RPMI8226 (cell line): Measurements from ENCODE around the gene DCP1A.
A peak's percentile ranks its signal among the peaks of the same experiment; 100 is the strongest.
"Not testable (repeated sequence)": the region's sequence is repeated elsewhere in the genome, so short reads cannot be mapped to it uniquely, and the experiment has no call there.

Source experiments
- DNase-seq: peaks from one replicate; pipeline ENCODE4 v3.0.0-alpha.2; 2015

The DCP1A gene

GRCh38 chr3:53347261-53348064 is at the start of gene DCP1A:
Gene DCP1A, minus strand, starts transcription at chr3:53347543. Its CDS starts 26 bp downstream, at chr3:53347517.
- peak; percentile 98 for DNase-seq

DNA sequence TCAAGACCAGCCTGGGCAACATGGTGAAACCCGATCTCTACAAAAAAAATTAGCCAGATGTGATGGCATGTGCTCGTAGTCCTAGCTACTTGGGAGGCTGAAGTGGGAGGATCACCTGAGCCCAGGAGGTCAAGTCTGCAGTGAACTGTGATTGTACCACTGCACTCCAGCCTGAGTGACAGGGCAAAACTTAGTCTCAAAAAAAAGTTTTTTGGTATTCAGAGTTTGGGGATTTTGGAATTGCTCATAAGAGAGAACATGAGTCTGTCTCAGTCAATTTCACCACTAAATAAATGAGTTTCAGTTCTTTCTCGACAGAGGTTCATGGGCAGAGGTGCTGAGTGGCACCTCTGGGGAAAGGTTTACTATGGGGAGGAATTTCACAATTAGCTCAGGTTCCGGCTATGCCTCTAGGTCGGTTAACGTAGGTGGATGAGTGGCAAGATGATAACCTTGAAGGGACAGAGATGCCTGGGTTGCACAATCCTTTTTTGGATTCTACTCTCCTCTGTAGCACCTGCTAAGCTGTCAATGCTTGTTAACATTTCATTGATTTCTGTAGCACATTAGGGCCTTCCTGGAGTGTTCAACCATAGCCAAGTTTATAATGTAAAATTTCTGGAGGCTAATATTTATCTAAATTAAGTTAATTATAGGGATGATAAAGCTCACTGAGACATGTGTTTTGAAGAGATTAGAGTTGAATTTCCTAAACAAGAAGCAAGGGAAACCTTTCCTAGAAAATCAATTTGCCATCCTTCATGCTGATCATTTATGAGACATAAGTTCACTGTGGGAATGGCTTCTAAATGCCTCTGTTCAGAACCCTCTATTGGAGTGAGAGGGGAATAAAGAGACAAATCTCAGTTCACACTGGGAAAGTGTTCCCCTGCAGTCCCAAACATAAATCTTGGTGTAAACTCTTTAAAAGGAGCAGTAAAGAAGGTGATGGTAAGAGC is 37.4 kb upstream of the DCP1A start:
- DNase-seq = no peak

DNA sequence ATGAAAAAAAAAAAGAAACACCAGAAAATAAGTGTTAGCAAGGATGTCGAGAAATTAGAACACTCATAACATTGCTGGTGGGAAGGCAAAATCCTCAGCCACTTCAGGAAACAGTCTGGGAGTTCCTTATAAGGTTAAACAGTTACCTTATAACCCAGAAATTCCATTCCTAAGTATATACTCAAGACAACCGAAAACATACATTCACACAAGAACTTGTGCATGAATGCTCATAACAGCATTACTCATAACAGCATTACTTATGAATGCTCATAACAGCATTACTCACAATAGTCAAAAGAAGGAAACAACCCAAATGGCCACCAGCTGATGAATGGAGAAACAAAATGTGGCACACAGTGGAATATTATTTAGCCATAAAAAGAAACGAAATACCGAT is 34.8 kb upstream of the DCP1A start:
- no peak for DNase-seq

DNA sequence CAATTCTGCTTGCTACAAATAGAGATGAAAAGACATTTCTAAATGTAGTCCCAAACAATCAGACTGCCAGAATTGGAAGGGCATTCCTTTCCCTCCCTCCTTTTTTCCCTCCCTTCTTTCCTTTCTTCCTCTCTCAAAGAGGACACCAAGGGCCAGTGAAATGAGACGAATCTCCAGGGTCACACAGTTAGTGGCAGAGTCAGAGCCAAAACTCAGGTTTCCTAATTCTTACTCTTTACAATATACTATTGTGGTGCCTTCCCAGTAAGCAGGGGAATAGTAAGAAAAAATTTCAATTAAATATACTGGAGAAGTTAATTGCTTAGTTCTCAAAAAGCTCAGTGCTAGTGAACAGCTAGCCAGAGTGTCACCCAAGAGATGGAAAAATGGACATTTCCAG is 33.0 kb upstream of the DCP1A start:
- DNase-seq = no peak

GRCh38 chr3:53379898-53380297 is 32.6 kb upstream of the DCP1A start:
- no peak for DNase-seq

DNA sequence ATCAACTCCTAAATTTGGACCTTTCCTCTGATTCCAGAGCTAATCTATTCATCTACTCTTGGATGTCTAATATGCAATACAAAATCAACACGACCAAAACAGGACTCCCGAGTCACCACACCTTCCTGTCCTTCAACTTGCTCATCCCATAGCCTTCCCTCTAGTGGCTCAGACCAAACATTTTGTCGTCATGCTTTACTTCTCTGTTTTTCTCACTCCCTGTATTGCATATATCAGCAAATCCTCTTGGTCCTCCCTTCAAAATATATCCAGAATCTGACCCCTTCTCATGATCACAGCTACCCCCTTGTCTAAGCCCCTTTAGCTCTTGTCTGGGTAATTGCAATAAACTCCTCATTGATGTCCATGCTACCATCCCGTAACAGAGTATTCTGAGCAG is 30.5 kb upstream of the DCP1A start:
- DNase-seq = no peak

DNA sequence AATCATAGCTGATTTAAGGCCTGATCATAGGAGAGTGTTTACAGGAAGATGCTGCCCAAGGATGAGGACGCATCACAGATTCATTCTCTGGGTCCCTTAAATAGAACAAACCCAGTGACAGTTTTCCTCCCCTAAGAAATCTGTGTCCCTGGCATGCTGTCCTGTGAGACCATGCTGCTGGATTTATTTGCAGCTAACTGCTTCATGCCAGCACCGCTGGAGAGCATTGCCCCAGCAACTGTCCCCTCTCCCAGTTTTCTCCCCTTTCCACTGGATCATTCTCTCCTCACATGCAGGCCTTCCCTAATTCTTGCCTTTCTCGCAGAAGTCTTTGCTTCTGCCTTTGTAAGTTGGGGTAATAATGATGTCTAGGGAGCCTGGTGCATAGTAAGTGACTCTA is 29.3 kb upstream of the DCP1A start:
- DNase-seq = no peak

DNA sequence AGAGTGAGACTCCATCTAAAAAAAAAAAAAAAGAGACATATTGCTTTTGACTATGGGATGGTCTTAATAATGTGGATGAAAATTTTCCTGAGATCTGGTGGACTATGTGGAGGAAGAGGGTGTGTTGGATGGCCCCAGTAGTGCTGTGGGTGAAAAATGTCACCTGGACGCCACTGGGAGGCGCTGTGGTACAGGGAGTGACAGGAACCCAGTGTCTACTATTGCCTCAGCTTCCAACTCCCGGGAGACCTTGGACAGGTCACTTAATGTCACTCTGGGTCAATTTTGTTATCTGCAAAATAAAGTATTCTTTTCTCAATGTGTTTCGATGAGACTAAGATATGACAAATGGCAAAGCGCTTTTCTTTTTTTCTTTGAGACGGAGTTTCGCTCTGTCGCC is 27.7 kb upstream of the DCP1A start:
- DNase-seq = peak; percentile 69

- DNase-seq = not testable (repeated sequence)
Measured at GRCh38 chr3:53370719-53371118, 23.4 kb upstream of the DCP1A start.

GRCh38 chr3:53361852-53362251 is 14.5 kb upstream of the DCP1A start:
- peak; percentile 29 for DNase-seq

GRCh38 chr3:53357458-53357857 is 10.1 kb upstream of the DCP1A start:
- DNase-seq = no peak

- no peak for DNase-seq
Measured at GRCh38 chr3:53354945-53355498, 7.7 kb upstream of the DCP1A start.

DNA sequence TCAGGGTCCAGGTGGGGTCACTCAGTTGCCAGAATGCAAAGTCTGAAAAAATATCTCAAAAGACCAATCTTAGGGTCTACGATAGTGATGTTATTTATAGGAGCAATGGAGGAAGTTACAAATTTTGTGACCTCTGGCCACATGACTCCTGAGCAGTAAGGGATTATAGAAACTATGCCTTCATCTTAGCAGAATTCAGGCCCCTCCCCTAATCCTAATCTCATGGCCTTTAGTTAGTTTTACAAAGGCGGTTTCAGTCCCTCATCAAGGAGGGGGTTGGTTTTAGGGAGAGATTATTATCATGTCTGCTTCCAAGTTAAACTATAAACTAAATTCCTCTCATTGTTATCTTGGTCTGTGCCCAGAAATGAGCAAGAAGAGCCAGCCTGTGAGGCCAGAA is 5.9 kb upstream of the DCP1A start:
- DNase-seq = no peak

DNA sequence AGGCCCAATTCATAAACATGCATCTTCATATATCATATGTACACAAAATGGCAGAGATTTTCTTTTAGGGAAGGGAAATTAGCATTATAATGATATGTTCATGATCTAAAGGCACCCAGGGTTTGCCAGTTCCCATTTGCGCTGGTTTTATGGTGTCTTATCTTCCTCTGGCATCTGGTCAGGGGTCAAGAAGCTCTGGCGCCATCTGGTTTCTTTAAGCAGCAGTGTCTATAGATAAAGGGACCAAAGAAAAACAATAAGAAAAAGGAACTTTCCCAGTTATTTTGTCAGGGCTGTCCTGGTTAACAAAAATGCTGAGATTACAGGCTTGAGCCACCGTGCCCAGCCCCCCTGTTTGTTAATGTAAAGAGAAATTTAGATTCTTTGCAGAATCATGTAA is 3.3 kb upstream of the DCP1A start:
- DNase-seq = peak; percentile 62

DNA sequence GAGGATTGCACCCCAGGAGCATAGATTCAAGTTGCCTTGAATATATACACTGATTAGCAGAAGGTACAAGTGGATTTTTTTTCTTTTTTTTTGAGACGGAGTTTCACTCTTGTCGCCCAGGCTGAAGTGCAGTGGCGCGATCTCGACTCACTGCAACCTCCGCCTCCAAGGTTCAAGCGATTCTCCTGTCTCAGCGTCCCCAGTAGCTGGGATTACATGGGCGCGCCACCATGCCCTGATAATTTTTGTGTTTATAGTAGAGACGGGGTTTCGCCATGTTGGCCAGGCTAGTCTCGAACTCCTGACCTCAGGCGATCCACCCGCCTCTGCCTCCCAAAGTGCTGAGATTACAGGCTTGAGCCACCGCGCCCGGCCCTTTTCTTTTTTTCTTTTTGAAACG is 775 bp upstream of the DCP1A start:
- DNase-seq = not testable (repeated sequence)

GRCh38 chr3:53346922-53347260 is 452 bp downstream of the DCP1A start:
- DNase-seq = no peak

- DNase-seq = no peak
Measured at GRCh38 chr3:53346514-53346913, 829 bp downstream of the DCP1A start.

DNA sequence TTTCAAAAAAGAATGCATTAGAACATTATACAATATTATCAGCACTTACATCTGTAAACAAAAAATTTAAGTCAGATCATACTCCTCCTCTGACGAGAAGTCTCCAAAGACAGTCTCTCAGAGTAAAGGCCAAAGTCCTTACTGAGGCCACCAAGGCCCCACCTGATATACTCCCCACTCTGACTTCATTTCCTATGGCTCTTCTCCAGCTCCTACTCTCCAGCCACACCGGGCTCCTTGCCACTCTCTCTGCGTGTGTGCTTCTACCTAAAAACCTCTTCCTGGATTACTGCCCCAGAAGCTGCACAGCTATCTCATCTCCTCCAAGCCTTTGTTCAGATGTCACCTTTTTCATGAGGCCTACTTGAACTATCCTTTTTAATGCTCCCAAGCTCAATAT is 5.0 kb downstream of the DCP1A start:
- DNase-seq = no peak

- DNase-seq = no peak
Measured at GRCh38 chr3:53337167-53337940, 10.0 kb downstream of the DCP1A start.

GRCh38 chr3:53334742-53335141 is 12.6 kb downstream of the DCP1A start:
- DNase-seq = no peak

DNA sequence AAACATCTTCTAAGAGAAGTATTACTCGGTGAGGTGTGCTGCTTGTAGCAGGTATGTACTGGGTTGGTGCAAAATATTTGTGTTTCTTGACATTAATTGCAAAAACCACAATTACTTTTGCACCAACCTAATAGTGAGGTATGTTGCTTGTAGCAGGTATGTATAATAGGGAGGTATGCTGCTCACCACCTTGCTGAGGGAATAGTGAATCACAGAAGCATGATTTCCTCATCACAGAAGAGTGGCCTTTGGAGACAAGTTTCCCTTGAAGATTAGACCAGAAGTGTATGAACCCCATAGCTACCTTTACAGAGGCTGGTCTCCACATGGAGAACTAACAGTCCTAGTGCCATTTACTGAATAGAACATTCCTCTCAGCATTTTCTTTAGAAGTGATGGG is 15.5 kb downstream of the DCP1A start:
- no peak for DNase-seq

DNA sequence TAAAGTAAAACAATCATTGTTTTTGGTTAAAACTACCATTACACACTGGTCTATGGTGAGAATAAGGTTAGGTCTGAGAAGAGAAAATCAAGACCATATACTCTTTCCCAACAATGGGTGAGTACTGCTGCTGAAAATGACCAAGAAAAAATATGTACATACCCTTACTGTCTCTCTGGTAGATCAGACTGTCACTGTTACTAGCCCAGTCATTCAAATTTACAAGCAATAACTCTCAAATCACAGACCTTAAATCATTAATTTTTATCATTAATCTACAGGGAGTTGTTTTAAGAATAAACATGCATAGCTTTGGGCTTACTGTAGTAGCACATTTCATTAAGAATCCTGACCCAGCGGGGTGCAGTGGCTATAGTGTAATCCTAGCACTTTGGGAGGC is 17.4 kb downstream of the DCP1A start:
- DNase-seq = no peak

DNA sequence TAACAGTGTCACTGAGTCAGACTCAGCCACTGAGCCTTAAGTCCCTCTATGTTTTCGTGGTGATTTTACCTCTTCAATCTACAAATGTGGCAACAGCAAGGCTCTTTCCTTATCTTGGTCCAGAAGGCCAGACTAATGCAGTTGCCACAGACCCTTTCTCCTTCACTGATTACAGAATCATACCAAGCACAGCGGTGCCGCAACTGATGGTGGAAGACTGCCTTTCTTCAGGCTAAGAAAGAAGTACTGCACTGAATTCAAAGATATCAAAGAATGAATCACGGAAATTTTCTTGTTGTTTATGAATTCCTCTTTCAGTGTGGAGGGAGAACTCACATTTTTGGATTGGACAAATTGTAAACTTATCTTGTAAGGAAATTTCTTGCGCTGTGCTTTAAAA is 18.6 kb downstream of the DCP1A start:
- DNase-seq = no peak
